NOMO-1 (cell line): ENCODE results near the gene MAP2K5.

Experiments used
- DNase-seq, 2 experiments: peaks; one replicate each; lab custom pipeline; 2025; ENCODE audit not compliant: unreplicated experiment in 2 of 2; lab: John Stamatoyannopoulos, UW

The MAP2K5 gene

GRCh38 chr15:67521029-67521782 is 21.3 kb upstream of the MAP2K5 start, which contains the start of gene C15orf61:
C15orf61 (plus strand) TSS chr15:67521131; CDS start chr15:67521249, 118 bp downstream.
- DNase-seq, result peak; percentile 69 to 85

DNA sequence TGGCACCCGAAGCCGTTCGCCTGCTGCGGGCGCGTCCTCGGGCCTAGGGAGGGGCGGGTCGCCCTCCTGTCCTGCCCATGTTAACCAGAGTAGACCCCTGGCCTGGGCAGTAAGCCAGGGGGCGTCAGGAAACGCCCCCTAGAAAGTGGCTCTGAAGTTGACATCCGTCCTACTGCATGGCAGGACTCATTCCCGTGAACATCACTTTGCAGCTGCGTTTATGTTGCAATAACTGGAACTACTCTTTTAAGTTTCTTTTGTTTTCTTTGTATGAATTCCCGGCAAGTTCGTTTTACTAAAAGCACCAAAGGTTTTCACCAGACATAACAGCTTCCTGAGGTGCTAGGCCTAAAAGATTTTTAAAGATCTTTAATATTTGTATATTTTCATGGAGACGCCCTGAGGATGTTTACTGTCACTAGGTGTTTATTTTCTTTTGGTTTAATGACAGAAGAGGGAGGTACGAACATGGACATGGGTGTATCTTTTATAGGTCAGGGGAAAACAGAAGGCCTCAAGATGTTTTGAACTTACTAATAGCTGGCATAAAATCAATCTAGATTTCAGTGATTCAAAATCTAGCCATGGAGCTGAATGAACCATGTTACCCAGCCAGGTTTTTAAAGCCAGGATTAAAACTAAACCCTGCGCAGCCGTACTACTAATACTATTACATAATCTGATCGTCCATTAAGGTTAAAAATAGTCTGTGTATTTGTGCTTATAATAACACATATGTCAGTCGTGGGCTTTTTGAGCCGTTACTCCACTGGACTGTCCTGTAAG is 20.5 kb upstream of the MAP2K5 start:
- DNase-seq, result peak in 1 of 2 experiments; percentile 37

DNA sequence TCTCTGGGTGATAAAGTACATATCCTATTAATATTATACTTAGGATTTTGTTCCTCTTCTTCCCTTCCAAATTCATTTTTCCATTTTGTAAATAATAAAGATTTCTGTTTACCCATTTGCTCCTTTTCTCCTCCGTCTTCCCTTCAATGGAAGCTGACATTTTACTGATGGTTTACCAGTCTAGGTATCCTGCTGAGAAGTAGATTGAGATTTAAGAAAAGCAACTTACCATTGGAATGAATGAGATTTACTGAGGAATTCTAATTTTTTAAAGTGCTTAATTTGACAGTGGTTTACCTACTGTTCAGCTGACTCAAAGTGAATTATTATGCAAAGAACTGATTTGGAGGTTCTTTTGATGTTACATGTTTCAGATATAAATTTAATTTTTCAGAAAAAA is 19.2 kb upstream of the MAP2K5 start:
- DNase-seq, result no peak

DNA sequence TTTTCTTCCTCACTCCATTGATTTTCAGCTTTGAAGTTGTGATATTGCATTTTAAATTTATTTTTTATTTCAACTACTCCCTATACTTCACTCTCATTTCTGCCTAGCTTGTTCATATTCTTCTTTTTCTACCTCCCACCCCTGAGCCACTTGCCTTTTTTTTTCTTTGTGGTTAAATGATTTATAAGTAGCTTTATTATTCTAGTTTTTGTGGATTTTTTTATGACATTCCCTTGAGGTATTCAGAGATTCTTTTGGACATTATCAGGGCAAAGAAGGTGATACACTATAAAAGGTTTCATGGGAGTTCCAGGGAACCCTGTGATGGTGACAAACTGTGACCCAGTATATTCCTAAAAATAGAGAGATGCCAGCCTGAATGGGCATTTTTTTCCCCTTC is 18.3 kb upstream of the MAP2K5 start:
- no peak for DNase-seq

- no peak for DNase-seq
Measured at GRCh38 chr15:67528513-67528912, 14.0 kb upstream of the MAP2K5 start.

DNA sequence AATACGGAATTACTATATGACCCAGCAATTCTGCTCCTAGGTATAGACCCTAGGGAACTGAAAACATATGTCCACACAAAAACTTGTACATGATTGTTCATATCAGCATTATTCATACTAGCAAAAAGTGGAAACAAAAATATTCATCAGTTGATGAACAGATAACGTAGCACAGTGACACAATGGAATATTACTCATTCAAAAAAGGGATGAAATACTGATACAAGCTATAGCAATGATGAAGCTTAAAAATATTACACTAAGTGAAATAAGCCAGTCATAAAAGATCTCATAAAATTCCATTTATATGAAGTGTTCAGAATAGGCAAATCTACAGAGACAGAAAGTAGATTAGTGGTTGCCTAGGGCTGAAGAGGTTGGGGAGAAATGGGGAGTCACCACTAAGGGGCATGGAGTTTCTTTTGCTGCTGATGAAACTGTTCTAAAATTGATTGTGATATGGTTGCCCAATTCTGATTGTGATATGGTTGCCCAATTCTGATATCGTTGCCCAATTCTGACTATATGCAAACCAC is 11.1 kb upstream of the MAP2K5 start:
- peak in 1 of 2 experiments; percentile 8 for DNase-seq

GRCh38 chr15:67533873-67534272 is 8.6 kb upstream of the MAP2K5 start:
- DNase-seq, result no peak

GRCh38 chr15:67534360-67534759 is 8.1 kb upstream of the MAP2K5 start:
- no peak for DNase-seq

- no peak for DNase-seq
Measured at GRCh38 chr15:67537771-67538170, 4.7 kb upstream of the MAP2K5 start.

DNA sequence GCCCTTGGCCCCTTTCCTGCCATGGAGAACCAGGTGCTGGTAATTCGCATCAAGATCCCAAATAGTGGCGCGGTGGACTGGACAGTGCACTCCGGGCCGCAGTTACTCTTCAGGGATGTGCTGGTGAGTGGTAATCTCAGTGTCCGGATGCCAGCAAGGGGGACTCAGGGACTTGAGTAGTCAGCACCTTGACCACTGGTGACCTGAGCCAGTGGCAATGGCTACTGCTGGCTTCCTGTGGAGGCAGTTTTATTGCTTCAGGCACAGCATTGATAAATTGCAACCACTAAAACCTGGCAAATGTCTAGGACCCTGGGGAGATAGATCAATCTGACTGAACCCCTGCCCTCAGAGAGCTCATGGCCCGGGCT is 830 bp downstream of the MAP2K5 start:
- no peak for DNase-seq

DNA sequence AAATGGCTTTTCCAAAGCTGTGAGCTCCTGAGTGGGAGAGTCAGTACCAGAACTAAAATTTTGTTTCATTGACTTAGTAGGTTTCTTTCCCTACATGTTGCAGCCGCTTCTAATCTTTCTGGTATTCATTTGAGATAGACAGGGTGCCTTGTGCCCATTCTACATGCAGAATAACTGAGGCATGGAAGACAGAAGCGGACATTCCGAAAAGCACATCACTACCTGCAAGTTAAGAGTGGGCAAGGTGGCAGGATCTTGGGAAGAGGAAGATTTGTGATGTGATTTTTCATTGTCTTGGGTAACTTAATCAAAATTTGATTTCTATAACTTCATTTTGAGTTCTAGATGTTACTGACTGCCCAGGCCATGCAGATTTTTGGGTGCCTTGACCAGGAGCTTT is 2.0 kb downstream of the MAP2K5 start:
- no peak for DNase-seq

DNA sequence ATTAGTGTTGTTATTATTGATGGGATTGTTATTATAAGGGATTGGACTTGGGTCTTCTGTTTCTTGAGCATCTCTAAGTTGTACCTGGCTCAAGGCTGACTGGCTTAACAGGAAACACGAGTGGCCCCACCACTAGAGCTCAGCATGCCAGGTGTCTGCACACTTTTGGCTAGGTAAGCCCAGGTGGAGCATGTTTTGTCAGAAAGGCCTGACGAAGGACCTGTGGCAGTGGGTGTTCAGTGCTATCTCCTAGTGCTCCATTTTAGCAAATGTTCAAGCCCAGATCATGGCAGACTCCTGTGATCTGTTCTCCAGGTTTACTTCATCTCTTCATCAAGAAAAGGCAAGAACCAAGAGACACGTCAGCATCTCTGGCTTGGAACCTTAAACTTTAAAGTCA is 3.4 kb downstream of the MAP2K5 start:
- no peak for DNase-seq

GRCh38 chr15:67547064-67547463 is 4.6 kb downstream of the MAP2K5 start:
- DNase-seq, result no peak

DNA sequence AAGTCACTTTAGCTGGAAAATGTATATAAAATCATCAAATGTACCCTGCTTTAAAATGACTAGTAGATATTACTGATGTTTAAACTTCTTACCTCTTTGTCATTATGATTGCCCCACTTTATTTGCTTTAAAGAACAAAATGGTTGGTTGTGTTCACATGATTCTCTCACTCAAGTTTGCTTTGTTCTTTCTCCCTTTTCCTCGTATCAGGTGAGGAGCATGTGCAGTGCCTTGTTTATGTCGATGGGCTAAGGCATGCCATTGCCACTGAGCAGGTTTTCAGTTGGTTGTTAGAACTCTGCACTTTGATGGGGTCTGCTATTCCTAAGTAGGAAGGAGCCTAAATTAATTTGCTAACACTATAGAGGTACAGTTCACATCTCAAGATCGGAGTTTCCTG is 5.3 kb downstream of the MAP2K5 start:
- DNase-seq, result no peak

DNA sequence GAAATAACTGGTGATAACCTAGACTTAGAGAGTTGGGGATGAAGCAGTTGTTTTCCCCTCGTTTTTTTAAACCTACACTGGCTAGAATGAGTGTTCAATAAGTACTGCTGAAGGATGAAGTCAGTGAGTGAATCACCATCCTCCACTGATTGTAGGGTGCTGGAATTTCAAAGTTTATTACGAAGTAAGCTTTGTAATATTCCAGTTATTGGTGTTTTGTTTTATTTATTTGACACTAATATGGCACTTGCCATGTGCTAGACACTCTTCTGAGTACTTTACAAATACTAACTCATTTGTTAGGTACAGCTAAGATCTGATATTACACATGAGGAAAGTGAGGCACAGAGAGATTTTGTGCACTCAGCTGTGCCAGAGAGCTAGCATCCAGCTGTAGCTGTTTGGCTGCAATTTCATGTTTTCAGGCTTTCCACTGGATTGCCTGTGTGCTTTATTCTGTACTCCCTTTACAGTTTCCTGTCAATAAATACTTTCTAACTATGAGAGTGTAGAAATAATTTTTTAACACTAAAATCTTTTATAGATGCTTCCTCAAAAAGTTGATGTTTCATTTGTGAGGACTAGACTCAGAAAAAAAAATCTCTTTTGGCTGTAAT is 5.8 kb downstream of the MAP2K5 start:
- peak in 1 of 2 experiments; percentile 43 for DNase-seq

DNA sequence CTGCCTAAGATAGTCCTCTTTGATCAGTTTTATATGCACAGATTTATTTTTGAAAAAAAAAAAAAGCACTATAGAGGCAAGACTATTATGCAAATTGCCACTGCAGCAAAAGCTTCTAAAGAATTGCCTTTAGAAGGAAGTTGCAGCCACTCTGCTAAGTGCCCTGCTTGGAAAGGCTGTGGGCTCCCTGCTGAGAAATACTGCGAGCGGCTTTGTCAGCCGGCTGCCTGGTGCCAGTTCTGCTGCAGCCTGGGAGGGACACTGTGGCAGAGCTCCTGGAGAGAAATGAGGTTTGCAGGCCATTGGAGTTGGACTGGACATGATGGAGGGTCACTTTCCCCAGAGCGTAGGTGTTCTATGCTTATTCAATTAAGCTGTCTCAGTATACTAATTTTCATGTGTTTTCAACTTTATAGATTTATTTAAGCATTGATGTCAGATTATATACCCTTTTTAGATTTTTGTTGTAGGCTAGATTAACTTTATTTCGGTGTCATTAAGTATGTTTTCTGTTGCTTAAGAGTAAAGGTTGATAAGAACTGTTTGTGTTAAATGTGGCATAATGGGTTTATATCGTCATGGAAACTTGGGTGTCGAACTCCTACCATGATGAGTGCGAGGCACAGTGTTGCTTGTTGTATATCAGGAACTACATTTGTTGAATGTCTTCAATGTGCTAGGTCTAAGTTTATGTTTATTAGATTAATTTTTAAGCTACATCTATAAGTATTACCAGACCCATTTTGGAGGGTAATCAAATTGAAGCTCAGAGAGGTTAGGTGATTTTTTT is 6.6 kb downstream of the MAP2K5 start:
- DNase-seq, result peak; percentile 25 to 44

DNA sequence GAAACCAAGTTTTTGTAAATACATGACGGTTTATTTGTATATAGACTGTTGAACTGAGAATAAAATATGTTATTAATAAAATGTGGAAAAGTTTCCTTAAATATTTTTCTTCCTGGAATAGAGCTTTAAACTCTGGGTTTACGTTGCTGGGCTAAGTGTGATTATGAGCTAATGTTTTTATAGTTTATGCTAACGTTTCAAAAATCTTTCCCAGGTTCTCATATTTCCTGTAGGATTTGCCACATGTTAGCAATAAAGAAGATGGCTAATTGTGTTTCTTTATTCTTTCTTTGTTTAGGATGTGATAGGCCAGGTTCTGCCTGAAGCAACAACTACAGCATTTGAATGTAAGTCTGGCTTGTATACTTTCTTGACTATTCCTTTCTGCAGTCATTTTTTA is 7.2 kb downstream of the MAP2K5 start:
- no peak for DNase-seq

GRCh38 chr15:67550522-67550921 is 8.0 kb downstream of the MAP2K5 start:
- DNase-seq, result no peak

- DNase-seq, result no peak
Measured at GRCh38 chr15:67551207-67551743, 8.8 kb downstream of the MAP2K5 start.

- DNase-seq, result no peak
Measured at GRCh38 chr15:67554580-67554979, 12.1 kb downstream of the MAP2K5 start.
